Mesenchymal stem cell (in vitro differentiated cells and primary cell): ENCODE results near the gene DMXL1.

Experiments
- DNase-seq: peaks from one replicate; pipeline ENCODE4 v3.0.0-alpha.2; 2013
- H2AFZ ChIP-seq: one replicate; pipeline ENCODE4 v1.6.1; 2013; ENCODE audit warnings: low read depth, mild to moderate bottlenecking, control low read depth, inconsistent platforms, low read length, moderate library complexity
- H2AK5ac ChIP-seq: 2 replicates; pipeline ENCODE4 v1.6.1; 2013; ENCODE audit warnings: low read length, moderate library complexity, mild to moderate bottlenecking, inconsistent platforms; ENCODE audit not compliant: severe bottlenecking
- H2BK120ac ChIP-seq: one replicate; pipeline ENCODE4 v1.6.1; 2013; ENCODE audit warnings: low read depth, mild to moderate bottlenecking, inconsistent platforms, low read length, moderate library complexity
- H2BK12ac ChIP-seq, 2 experiments: one replicate each; pipeline ENCODE4 v1.6.1; 2013; ENCODE audit warnings: inconsistent platforms in 2 of 2, low read length in 2 of 2, mild to moderate bottlenecking in 2 of 2, moderate library complexity in 2 of 2, control low read depth in 1 of 2
- H2BK15ac ChIP-seq: one replicate; pipeline ENCODE4 v1.6.1; 2013; ENCODE audit warnings: mild to moderate bottlenecking, low read depth, inconsistent platforms; ENCODE audit not compliant: poor library complexity, severe bottlenecking
- H2BK5ac ChIP-seq: 2 replicates; pipeline ENCODE4 v1.6.1; 2013; ENCODE audit warnings: low read depth, mild to moderate bottlenecking, low read length, control low read depth, inconsistent platforms; ENCODE audit not compliant: poor library complexity, severe bottlenecking
- H3K14ac ChIP-seq, 2 experiments: one replicate each; pipeline ENCODE4 v1.6.1; 2013; ENCODE audit warnings: inconsistent platforms in 2 of 2, low read length in 2 of 2, control low read depth in 1 of 2, mild to moderate bottlenecking in 1 of 2, moderate library complexity in 1 of 2
- H3K18ac ChIP-seq, 2 experiments: one replicate each; pipeline ENCODE4 v1.6.1; 2013; ENCODE audit warnings: inconsistent platforms in 2 of 2, low read length in 2 of 2, control low read depth in 1 of 2, low read depth in 1 of 2, mild to moderate bottlenecking in 1 of 2
- H3K23ac ChIP-seq, 2 experiments: one replicate each; pipeline ENCODE4 v1.6.1; 2013; ENCODE audit warnings: inconsistent platforms in 2 of 2, low read length in 2 of 2, mild to moderate bottlenecking in 2 of 2, moderate library complexity in 2 of 2, control low read depth in 1 of 2
- H3K27ac ChIP-seq: 2 replicates; pipeline ENCODE4 v1.5.1; 2013; ENCODE audit warnings: mild to moderate bottlenecking, moderate library complexity, low read length, control low read depth, inconsistent platforms; ENCODE audit not compliant: poor library complexity, severe bottlenecking
- H3K27me3 ChIP-seq, 2 experiments: 2 replicates each; pipeline versions ENCODE4 v1.6.1 to v1.7.0; 2013; ENCODE audit warnings: low read length in 2 of 2, mild to moderate bottlenecking in 2 of 2, moderate library complexity in 2 of 2, control low read depth in 1 of 2, inconsistent platforms in 1 of 2; ENCODE audit not compliant: control insufficient read depth in 1 of 2, insufficient read depth in 1 of 2
- H3K36me3 ChIP-seq, 2 experiments: 2 replicates each; pipeline versions ENCODE4 v1.6.1 to v1.7.0; 2013; ENCODE audit warnings: low read length in 2 of 2, control low read depth in 1 of 2, inconsistent platforms in 1 of 2, low read depth in 1 of 2, mild to moderate bottlenecking in 1 of 2; ENCODE audit not compliant: insufficient read depth in 2 of 2, control insufficient read depth in 1 of 2
- H3K4ac ChIP-seq, 2 experiments: one replicate each; pipeline ENCODE4 v1.6.1; 2013; ENCODE audit warnings: inconsistent platforms in 2 of 2, low read length in 2 of 2, mild to moderate bottlenecking in 2 of 2, moderate library complexity in 2 of 2, control low read depth in 1 of 2, low read depth in 1 of 2
- H3K4me1 ChIP-seq: 2 replicates; pipeline ENCODE4 v1.6.1; 2013; ENCODE audit warnings: low read depth, low read length, control low read depth; ENCODE audit not compliant: control insufficient read depth, insufficient read depth
- H3K4me2 ChIP-seq: 2 replicates; pipeline ENCODE4 v1.6.1; 2013; ENCODE audit warnings: low read length, mild to moderate bottlenecking, inconsistent platforms; ENCODE audit not compliant: poor library complexity, severe bottlenecking
- H3K4me3 ChIP-seq, 2 experiments: 2 replicates each; pipeline versions ENCODE4 v1.5.1 to v1.7.0; 2013; ENCODE audit warnings: low read length in 2 of 2, mild to moderate bottlenecking in 2 of 2, control low read depth in 1 of 2, low read depth in 1 of 2; ENCODE audit not compliant: insufficient read depth in 1 of 2
- H3K79me1 ChIP-seq: replicated peaks from 2 replicates; pipeline ENCODE4 v1.6.1; 2013; ENCODE audit warnings: mild to moderate bottlenecking, control low read depth, low read length, inconsistent platforms; ENCODE audit not compliant: poor library complexity, severe bottlenecking
- H3K9ac ChIP-seq: 2 replicates; pipeline ENCODE4 v1.7.0; 2013; ENCODE audit warnings: mild to moderate bottlenecking, low read length, moderate library complexity
- H3K9me3 ChIP-seq: 2 replicates; pipeline ENCODE4 v1.7.0; 2013; ENCODE audit warnings: mild to moderate bottlenecking, low read length; ENCODE audit not compliant: control insufficient read depth
- H4K8ac ChIP-seq: one replicate; pipeline ENCODE4 v1.6.1; 2013; ENCODE audit warnings: inconsistent platforms, mild to moderate bottlenecking, low read length, moderate library complexity
- H4K91ac ChIP-seq: one replicate; pipeline ENCODE4 v1.6.1; 2013; ENCODE audit warnings: mild to moderate bottlenecking, low read length, inconsistent platforms
- WGBS: methylation state at CpG from one replicate; pipeline ENCODE4 v1.1.7; 2013; ENCODE audit warnings: mixed read lengths; 5-methylcytosine and 5-hydroxymethylcytosine counted together

DMXL1 gene

GRCh38 chr5:119270960-119271757, 200.3 kb downstream of the DMXL1 start:
- 77% methylated on average over 6 of the region's 6 CpGs for WGBS
- H3K27ac ChIP-seq, result no peak overlapping the region
- no peak overlapping the region for H4K8ac ChIP-seq
- H3K23ac ChIP-seq, result no peak overlapping the region
- H3K9me3 ChIP-seq, result no peaks in the 10 kb centered on the region
- H2AK5ac ChIP-seq, result peak overlapping the region; percentile 75
- peak overlapping the region in 1 of 2 experiments; percentile 31 for H3K4ac ChIP-seq
- no peak overlapping the region for H3K18ac ChIP-seq
- no peak overlapping the region for H3K14ac ChIP-seq
- no peak overlapping the region for H3K9ac ChIP-seq
- H3K36me3 ChIP-seq, result no peaks in the 10 kb centered on the region
- no peak overlapping the region for H4K91ac ChIP-seq
- H2BK120ac ChIP-seq, result no peak overlapping the region
- H3K27me3 ChIP-seq, result no peaks in the 10 kb centered on the region
- H3K79me1 ChIP-seq, result peaks cover 7% of the 10 kb centered on the region
- peak; percentile 64 for DNase-seq
- H3K4me3 ChIP-seq, result no peak overlapping the region
- no peak overlapping the region for H2BK5ac ChIP-seq
- H3K4me1 ChIP-seq, result peaks cover 13% of the 10 kb centered on the region
- no peak overlapping the region for H2BK12ac ChIP-seq
- no peak overlapping the region for H3K4me2 ChIP-seq
- H2BK15ac ChIP-seq, result no peak overlapping the region
- no peak overlapping the region for H2AFZ ChIP-seq

- Histone ChIP-seq H2BK12ac (no peak overlapping the region), H3K79me1 (peaks cover 7% of the 10 kb centered on the region), H3K27ac (no peak overlapping the region), H3K14ac (no peak overlapping the region), H4K91ac (no peak overlapping the region), H4K8ac (no peak overlapping the region), H3K23ac (no peak overlapping the region), H3K9ac (no peak overlapping the region), H2AFZ (no peak overlapping the region), H2AK5ac (peak overlapping the region; percentile 75), H3K4ac (peak overlapping the region in 1 of 2 experiments; percentile 41), H2BK120ac (no peak overlapping the region), H3K27me3 (no peaks in the 10 kb centered on the region), H2BK5ac (no peak overlapping the region), H3K36me3 (no peaks in the 10 kb centered on the region), H3K18ac (no peak overlapping the region), H3K4me3 (no peak overlapping the region), H2BK15ac (no peak overlapping the region), H3K9me3 (no peaks in the 10 kb centered on the region), H3K4me2 (no peak overlapping the region), H3K4me1 (peaks cover 13% of the 10 kb centered on the region)
- DNase-seq, result no peak
- 85% methylated on average over 1 of the region's 2 CpGs for WGBS
These were observed 201.2 kb downstream of the DMXL1 start for GRCh38 chr5:119271758-119272730.

GRCh38 chr5:119273391-119273839, 202.5 kb downstream of the DMXL1 start:
- WGBS, result 86% methylated on average over 9 of the region's 9 CpGs
- no peak overlapping the region for H2BK120ac ChIP-seq
- no peak overlapping the region for H3K18ac ChIP-seq
- peaks cover 10% of the 10 kb centered on the region for H3K79me1 ChIP-seq
- H3K27me3 ChIP-seq, result no peaks in the 10 kb centered on the region
- H2BK15ac ChIP-seq, result no peak overlapping the region
- H3K9ac ChIP-seq, result no peak overlapping the region
- peak overlapping the region; percentile 21 for H3K27ac ChIP-seq
- no peak overlapping the region for H3K14ac ChIP-seq
- no peak overlapping the region for H3K4ac ChIP-seq
- peak overlapping the region in 1 of 2 experiments; percentile 34 for H2BK12ac ChIP-seq
- peaks cover 11% of the 10 kb centered on the region for H3K4me1 ChIP-seq
- no peak overlapping the region for H3K23ac ChIP-seq
- no peak overlapping the region for H4K8ac ChIP-seq
- no peaks in the 10 kb centered on the region for H3K36me3 ChIP-seq
- no peak overlapping the region for H2BK5ac ChIP-seq
- no peak overlapping the region for H2AFZ ChIP-seq
- no peaks in the 10 kb centered on the region for H3K9me3 ChIP-seq
- H3K4me3 ChIP-seq, result no peak overlapping the region
- no peak overlapping the region for H4K91ac ChIP-seq
- no peak overlapping the region for H3K4me2 ChIP-seq
- no peak for DNase-seq
- H2AK5ac ChIP-seq, result no peak overlapping the region
